ENCODE results near the gene FARP1.

The FARP1 gene

GRCh38 chr13:98346904-98347636, 204.2 kb downstream of the FARP1 start:
- POLR2A ChIA-PET, result no interaction called here
- no peak overlapping the region for H3K4me3 ChIP-seq (ENCODE audit: low read depth, low read length)
- CTCF ChIA-PET, result interaction anchor here (0.7 to 1.0 kb wide), 2 partner anchors 10 to 99 kb away, joined by 3 read pairs; no protein-coding TSS in a partner anchor
- TF ChIP-seq CTCF (IDR thresholded peaks at IDR 0.05; ENCODE audit: insufficient read depth, low read length, missing control alignments), result no peak
- DNase-seq (ENCODE audit: low read depth, low spot score), result no peak

GRCh38 chr13:98347756-98348155, 204.9 kb downstream of the FARP1 start:
- no peak for DNase-seq (ENCODE audit: low read depth, low spot score)
- no peak overlapping the region for H3K4me3 ChIP-seq (ENCODE audit: low read depth, low read length)
- ChIA-PET POLR2A (no interaction called here), CTCF (interaction anchor here (0.7 kb wide), 1 partner anchor 98 kb away, joined by 3 read pairs; no protein-coding TSS in a partner anchor)
- TF ChIP-seq CTCF (IDR thresholded peaks at IDR 0.05; ENCODE audit: insufficient read depth, low read length, missing control alignments), result no peak

- DNase-seq (ENCODE audit: low read depth, low spot score), result no peak
- ChIA-PET POLR2A (no interaction called here), CTCF (no interaction called here)
- TF ChIP-seq CTCF (IDR thresholded peaks at IDR 0.05; ENCODE audit: insufficient read depth, low read length, missing control alignments), result no peak
- no peak overlapping the region for H3K4me3 ChIP-seq (ENCODE audit: low read depth, low read length)
These were observed 205.7 kb downstream of the FARP1 start for GRCh38 chr13:98348466-98349200.

- TF ChIP-seq CTCF (IDR thresholded peaks at IDR 0.05; ENCODE audit: insufficient read depth, low read length, missing control alignments), result no peak
- DNase-seq (ENCODE audit: low read depth, low spot score), result no peak
- POLR2A ChIA-PET, result no interaction called here
- CTCF ChIA-PET, result interaction anchor here (1.1 kb wide), 2 partner anchors 34 to 316 kb away, joined by 3 read pairs; no protein-coding TSS in a partner anchor
- no peak overlapping the region for H3K4me3 ChIP-seq (ENCODE audit: low read depth, low read length)
These were observed 206.9 kb downstream of the FARP1 start for GRCh38 chr13:98349731-98350305.

GRCh38 chr13:98350746-98351330, 207.9 kb downstream of the FARP1 start:
- no peak for TF ChIP-seq CTCF (IDR thresholded peaks at IDR 0.05; ENCODE audit: insufficient read depth, low read length, missing control alignments)
- H3K4me3 ChIP-seq (ENCODE audit: low read depth, low read length), result no peak overlapping the region
- ChIA-PET POLR2A (no interaction called here), CTCF (interaction anchor here (1.1 kb wide), 1 partner anchor 317 kb away, joined by 3 read pairs; no protein-coding TSS in a partner anchor)
- DNase-seq (ENCODE audit: low read depth, low spot score), result no peak

Measured in AG04449 (cell line).